ENCODE data around the gene BAMBI.

Gene BAMBI

GRCh38 chr10:28674782-28675181 lies 2.5 kb upstream of the BAMBI start:
- no peak for DNase-seq (ENCODE audit: low read depth in 2 of 2)

DNA sequence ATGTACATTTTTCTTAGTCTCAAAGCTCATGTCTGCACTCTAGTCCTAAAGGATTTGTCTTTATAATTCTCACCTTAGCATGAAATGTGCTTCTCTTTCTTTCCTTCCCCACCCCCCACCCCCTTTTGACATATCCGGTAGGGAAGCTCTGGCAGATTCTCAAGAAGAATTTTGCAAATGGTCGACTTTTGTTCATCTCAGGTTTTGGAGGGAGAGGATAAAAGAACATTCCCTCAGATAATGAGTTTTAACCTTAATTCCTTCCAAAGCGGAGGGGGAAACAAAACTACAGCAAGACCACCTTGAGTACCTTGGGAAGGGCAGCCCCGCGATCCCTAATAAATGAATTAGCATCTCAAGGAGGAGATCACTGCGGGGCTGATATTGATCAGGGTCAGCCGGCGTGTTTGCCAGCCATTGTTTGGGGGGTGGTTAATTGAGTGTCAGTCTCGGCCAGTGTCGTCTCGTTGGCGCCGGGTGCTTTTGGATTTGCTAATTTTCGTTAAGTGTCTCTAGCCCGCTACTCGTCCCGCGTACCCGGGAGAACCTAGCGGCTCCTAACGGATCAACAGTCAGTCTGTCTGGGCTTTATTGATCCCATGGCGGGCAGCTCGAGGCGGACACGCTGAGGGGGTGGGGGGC lies 874 bp upstream of the BAMBI start:
- no peak for DNase-seq (ENCODE audit: low read depth in 2 of 2)

GRCh38 chr10:28677888-28678686 lies 766 bp downstream of the BAMBI start:
- no peak for DNase-seq (ENCODE audit: low read depth in 2 of 2)

- no peak for DNase-seq (ENCODE audit: low read depth in 2 of 2)
Measured at GRCh38 chr10:28678687-28679457, 1.6 kb downstream of the BAMBI start.

GRCh38 chr10:28679581-28680357 lies 2.4 kb downstream of the BAMBI start:
- no peak for DNase-seq (ENCODE audit: low read depth in 2 of 2)

- no peak for DNase-seq (ENCODE audit: low read depth in 2 of 2)
Measured at GRCh38 chr10:28680358-28680752, 3.0 kb downstream of the BAMBI start.

DNA sequence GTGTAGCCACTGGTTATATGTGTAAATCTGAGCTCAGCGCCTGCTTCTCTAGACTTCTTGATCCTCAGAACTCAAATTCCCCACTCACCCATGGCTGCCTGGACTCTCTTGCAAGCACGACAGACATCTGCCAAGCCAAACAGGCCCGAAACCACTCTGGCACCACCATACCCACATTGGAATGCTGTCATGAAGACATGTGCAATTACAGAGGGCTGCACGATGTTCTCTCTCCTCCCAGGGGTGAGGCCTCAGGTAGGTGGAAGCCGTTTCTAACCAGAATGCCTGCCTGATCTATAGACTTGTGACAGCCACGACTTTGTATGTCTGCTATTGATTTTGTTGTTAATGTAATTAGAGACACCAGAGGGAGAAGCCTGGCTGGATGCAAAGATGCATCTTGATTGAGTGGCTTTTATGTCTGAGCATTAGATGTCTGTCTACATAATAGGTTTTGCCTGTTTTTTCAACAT lies 4.0 kb downstream of the BAMBI start:
- no peak for DNase-seq (ENCODE audit: low read depth in 2 of 2)

DNA sequence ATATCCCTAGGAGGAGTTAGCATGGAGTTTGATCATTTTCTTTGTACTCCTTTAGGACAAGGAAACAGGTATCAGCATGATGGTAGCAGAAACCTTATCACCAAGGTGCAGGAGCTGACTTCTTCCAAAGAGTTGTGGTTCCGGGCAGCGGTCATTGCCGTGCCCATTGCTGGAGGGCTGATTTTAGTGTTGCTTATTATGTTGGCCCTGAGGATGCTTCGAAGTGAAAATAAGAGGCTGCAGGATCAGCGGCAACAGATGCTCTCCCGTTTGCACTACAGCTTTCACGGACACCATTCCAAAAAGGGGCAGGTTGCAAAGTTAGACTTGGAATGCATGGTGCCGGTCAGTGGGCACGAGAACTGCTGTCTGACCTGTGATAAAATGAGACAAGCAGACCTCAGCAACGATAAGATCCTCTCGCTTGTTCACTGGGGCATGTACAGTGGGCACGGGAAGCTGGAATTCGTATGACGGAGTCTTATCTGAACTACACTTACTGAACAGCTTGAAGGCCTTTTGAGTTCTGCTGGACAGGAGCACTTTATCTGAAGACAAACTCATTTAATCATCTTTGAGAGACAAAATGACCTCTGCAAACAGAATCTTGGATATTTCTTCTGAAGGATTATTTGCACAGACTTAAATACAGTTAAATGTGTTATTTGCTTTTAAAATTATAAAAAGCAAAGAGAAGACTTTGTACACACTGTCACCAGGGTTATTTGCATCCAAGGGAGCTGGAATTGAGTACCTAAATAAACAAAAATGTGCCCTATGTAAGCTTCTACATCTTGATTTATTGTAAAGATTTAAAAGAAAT lies 4.8 kb downstream of the BAMBI start:
- no peak for DNase-seq (ENCODE audit: low read depth in 2 of 2)

- DNase-seq (ENCODE audit: low read depth in 2 of 2) = no peak
Measured at GRCh38 chr10:28684157-28684985, 7.0 kb downstream of the BAMBI start.

GRCh38 chr10:28684986-28685580 lies 7.8 kb downstream of the BAMBI start:
- no peak for DNase-seq (ENCODE audit: low read depth in 2 of 2)

DNA sequence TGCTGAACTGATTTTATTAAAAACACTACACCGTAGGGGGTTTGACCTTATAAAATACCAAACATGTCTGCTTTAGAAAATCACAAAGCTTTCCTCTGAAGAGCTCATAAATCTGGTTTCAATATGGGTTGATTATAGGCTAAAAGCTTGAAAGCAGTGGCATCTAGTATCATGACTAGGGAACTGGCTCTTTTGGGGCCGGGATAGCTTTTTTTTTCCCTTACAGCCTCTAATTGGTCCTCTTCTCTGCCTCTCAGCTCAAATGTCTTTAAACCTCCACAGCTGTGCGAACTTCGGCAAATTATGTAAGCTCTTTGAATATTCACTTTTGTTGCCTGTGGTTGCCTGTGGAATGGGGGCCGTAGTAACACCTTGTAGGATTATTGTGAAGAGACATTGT lies 8.4 kb downstream of the BAMBI start:
- DNase-seq (ENCODE audit: low read depth in 2 of 2) = no peak

GRCh38 chr10:28686835-28687682 lies 9.7 kb downstream of the BAMBI start:
- DNase-seq (ENCODE audit: low read depth in 2 of 2) = no peak

GRCh38 chr10:28687683-28688001 lies 10.3 kb downstream of the BAMBI start:
- DNase-seq (ENCODE audit: low read depth in 2 of 2) = no peak

DNA sequence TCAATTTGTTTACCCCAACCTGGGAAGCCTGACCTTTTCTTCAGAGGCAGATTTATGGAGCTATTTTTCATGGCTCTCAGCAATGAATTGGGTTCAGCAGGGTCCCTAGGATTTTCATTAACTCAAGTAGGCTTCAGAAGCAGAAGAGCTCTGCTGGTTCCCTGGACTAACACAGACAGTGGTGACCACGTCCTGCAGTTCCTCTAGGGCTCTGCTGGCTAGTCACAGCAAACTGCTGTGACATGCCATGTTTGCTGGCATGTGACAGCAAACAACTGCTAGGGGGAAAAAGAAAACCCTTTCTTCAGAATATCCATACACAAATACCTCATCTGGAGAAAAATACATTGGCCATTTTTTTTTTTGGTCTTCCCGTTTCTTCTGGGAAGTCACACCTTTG lies 13.2 kb downstream of the BAMBI start:
- no peak for DNase-seq (ENCODE audit: low read depth in 2 of 2)

GRCh38 chr10:28691187-28691694 lies 13.9 kb downstream of the BAMBI start:
- DNase-seq (ENCODE audit: low read depth in 2 of 2) = no peak

DNA sequence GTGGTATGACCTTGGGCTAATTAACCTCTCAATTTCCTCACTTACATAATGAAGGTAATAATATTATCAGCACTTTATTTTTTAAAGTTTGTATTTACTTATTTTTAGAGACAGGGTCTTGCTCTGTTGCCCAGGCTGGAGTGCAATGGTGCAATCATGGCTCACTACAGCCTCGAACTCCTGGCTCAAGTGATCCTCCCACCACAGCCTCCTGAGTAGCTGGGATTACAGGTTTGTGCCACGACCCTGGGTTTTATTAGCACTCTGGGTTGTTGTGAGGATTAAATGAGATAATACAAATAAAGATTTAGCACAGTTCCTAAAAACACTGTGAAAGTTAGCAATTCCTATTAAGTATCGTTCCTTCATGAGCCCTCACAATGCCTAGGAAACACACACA lies 14.7 kb downstream of the BAMBI start:
- no peak for DNase-seq (ENCODE audit: low read depth in 2 of 2)

- DNase-seq (ENCODE audit: low read depth in 2 of 2) = no peak
Measured at GRCh38 chr10:28694530-28694929, 17.2 kb downstream of the BAMBI start.

- no peak for DNase-seq (ENCODE audit: low read depth in 2 of 2)
Measured at GRCh38 chr10:28698075-28698474, 20.8 kb downstream of the BAMBI start.

All from fibroblast of skin of left quadriceps (primary cell).